ENCODE results near the gene DYNC1I1.

The DYNC1I1 gene

GRCh38 chr7:95865716-95866371 is 93.5 kb downstream of the DYNC1I1 start:
- peak; percentile 5 for DNase-seq

GRCh38 chr7:95867309-95867708 is 95.0 kb downstream of the DYNC1I1 start:
- no peak for DNase-seq

GRCh38 chr7:95871075-95871848 is 98.9 kb downstream of the DYNC1I1 start:
- peak; percentile 37 for DNase-seq

GRCh38 chr7:95871896-95872295 is 99.5 kb downstream of the DYNC1I1 start:
- DNase-seq, result no peak

- no peak for DNase-seq
Measured at GRCh38 chr7:95874129-95874528, 101.8 kb downstream of the DYNC1I1 start.

- DNase-seq, result no peak
Measured at GRCh38 chr7:95874541-95875265, 102.3 kb downstream of the DYNC1I1 start.

- no peak for DNase-seq
Measured at GRCh38 chr7:95875519-95875918, 103.2 kb downstream of the DYNC1I1 start.

- DNase-seq, result no peak
Measured at GRCh38 chr7:95878677-95879076, 106.3 kb downstream of the DYNC1I1 start.

- DNase-seq, result no peak
Measured at GRCh38 chr7:95881597-95881996, 109.2 kb downstream of the DYNC1I1 start.

GRCh38 chr7:95883217-95883616 is 110.9 kb downstream of the DYNC1I1 start:
- no peak for DNase-seq

- DNase-seq, result no peak
Measured at GRCh38 chr7:95886501-95887090, 114.2 kb downstream of the DYNC1I1 start.

GRCh38 chr7:95893484-95893883 is 121.1 kb downstream of the DYNC1I1 start:
- DNase-seq, result no peak

GRCh38 chr7:95897557-95898251 is 125.3 kb downstream of the DYNC1I1 start:
- no peak for DNase-seq

GRCh38 chr7:95899919-95900513 is 127.7 kb downstream of the DYNC1I1 start:
- DNase-seq, result no peak

GRCh38 chr7:95901006-95901405 is 128.7 kb downstream of the DYNC1I1 start:
- DNase-seq, result no peak

- DNase-seq, result no peak
Measured at GRCh38 chr7:95904099-95904498, 131.7 kb downstream of the DYNC1I1 start.

GRCh38 chr7:95905167-95905566 is 132.8 kb downstream of the DYNC1I1 start:
- DNase-seq, result no peak

- DNase-seq, result no peak
Measured at GRCh38 chr7:95906851-95907250, 134.5 kb downstream of the DYNC1I1 start.

- DNase-seq, result no peak
Measured at GRCh38 chr7:95907337-95907736, 135.0 kb downstream of the DYNC1I1 start.

GRCh38 chr7:95908499-95908898 is 136.1 kb downstream of the DYNC1I1 start:
- no peak for DNase-seq

- no peak for DNase-seq
Measured at GRCh38 chr7:95910341-95910740, 138.0 kb downstream of the DYNC1I1 start.

- DNase-seq, result no peak
Measured at GRCh38 chr7:95915731-95916130, 143.4 kb downstream of the DYNC1I1 start.

All from fibroblast of skin of right quadriceps (primary cell).